Stomach (tissue), 4 donors: ENCODE data around the gene KCNQ1.

Experiments used
- CTCF ChIP-seq, 7 experiments: fragments of 450-650 bp in 4 of 7; fragments of 200-600 bp in 3 of 7; sonication (generic) in 3 of 7; IDR thresholded peaks; one replicate each; pipeline ENCODE4 v1.5.1; 2016 to 2019; ENCODE audit warnings: antibody characterized with exemption in 7 of 7, control low read depth in 2 of 7, mild to moderate bottlenecking in 1 of 7
- EP300 ChIP-seq: sonication (generic); formaldehyde crosslinking; IDR thresholded peaks from one replicate; pipeline ENCODE4 v1.6.1; 2017; ENCODE audit warnings: antibody characterized with exemption

GRCh38 chr11:2570841-2571597 lies 126.2 kb downstream of the KCNQ1 start:
- TF ChIP-seq CTCF (IDR thresholded peaks at IDR 0.05) (no peak), EP300 (no peak)
